NCI-H2029 (cell line): Measurements from ENCODE around the gene KLHL9.

Source experiments
- DNase-seq: peaks from one replicate; lab custom pipeline; 2025; lab: John Stamatoyannopoulos, UW

The KLHL9 gene

DNA sequence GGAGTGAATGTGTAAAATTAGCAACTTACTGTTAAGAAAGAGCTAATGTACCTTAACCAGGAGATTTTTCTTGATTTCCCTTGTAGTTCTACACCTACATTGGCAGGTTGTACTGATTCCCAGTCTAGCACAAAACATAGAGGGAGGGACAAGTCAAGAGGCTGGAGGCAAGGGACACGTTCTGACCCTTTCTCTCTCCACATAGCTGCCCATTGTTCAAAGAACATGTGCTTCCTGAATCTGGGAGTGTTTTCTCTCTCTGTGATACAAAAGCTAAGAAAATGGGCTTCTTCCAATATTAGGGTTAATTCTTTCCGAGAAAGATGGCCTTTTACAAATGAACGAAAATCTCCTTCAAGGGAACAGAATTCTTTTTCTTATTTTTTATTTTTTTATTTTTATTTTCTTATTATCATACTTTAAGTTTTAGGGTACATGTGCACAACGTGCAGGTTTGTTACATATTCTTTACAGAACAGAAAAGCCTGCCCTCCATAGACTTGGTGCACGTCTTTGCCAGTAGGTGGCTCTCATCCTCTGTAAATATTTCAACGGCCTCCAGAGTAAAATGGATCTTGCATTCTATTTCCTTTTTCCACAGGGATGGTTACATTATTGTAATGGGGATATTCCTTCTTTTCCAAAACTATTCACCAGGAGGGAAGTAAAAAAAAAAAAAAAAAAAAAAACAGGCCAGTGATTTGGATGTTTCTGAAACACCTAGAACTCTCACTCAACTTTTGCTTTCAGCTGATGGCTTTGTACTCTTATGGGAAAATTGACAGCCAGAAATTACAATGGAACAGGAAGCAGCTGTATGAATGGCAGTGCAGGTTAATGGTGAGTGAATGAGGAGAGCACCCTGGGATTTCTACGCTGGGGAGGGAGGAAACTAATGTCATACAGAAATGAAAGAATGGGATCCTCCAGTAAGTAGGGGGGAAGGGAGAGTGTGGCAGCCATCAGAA, 17.0 kb downstream of the KLHL9 start:
- peak; percentile 25 for DNase-seq

DNA sequence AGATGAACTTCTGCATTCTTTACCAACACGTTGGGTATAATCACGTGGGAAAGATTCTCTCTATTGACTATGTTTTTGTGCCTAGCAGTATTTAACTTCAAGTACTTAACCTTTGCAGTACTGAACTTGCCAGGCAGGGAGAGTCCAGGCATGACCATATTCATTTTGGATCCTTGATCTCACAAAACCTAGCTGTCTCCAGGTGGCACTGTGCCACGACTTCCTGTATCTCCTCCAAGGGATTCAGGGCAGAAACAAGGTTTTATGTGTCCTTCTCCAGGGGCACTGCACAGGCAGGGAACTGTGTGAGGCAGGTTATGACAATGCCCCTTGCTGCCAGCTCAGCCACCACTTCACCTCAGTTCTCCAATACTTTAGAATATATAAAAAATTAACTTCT, 18.3 kb downstream of the KLHL9 start:
- DNase-seq, result no peak

DNA sequence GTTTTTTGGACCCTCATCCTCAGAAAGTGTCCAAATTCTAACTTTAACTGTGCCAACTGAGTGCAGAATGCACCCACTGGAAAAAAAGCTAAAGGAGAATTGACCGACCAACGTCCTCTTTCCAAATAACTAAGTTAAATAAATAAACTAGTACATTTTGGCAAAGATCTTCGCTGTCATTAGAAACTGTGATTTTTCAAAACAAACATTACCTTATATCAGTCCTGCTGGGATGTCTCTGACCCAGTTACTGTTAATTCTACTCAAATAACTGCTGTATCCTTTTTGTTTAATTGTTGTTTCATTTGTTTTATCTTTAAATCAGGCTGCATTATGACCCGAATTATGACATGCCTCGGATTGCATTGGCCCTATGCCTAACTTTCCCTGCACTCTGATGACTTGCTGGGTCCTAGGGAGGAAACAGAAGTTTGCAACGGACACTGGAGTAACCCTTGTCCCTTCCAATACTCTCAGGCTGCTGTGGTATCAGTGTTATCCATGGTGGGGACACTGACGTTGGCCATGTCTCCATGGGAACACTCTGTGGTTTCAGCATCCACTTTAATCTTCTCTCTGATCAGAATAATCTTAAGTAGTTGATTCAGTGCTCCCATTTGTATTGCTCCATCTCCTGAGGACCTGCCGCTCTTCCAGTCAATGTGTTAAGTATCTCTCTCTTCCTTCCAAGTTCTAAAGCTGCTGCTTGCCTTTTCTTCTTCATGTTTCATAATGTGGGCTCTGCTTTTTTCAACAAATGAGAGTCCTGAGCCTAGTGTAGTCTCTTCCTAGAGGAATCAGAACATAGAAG, 19.0 kb downstream of the KLHL9 start:
- no peak for DNase-seq

DNA sequence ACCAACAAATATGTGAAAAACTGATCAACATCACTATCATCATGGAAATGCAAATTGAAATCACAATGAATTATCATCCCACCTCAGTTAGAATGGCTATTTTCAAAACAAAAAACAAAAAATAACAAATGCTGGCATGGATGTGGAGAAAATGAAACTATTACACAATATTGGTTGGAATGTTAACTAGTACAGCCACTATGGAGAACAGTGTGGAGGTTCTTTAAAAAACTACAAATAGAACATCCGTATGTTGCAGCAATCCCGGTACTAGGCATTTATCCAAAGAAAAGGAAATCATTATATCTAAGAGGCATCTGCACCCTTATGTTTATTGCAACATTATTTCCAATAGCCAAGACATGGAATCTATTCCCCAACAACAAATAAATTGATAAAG, 21.1 kb downstream of the KLHL9 start:
- no peak for DNase-seq

DNA sequence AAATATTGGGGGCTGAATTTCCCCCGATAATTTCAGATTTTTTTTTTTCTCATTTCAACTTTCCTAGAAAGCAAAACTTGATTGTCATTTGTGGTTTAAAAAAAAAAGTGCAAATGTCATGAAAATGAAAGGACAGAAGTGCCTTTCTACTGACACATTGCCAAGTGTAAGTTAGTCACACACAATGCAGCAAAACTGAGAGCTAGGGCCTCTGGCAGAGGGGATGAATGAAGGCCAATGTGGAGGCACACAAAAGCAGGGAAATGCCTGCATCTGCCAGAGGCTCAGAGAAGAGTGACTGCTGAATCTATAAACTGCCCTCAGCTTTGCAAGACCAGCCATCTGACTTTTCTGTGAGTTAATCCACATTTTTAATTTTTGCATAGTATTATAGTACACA, 23.3 kb downstream of the KLHL9 start:
- no peak for DNase-seq

DNA sequence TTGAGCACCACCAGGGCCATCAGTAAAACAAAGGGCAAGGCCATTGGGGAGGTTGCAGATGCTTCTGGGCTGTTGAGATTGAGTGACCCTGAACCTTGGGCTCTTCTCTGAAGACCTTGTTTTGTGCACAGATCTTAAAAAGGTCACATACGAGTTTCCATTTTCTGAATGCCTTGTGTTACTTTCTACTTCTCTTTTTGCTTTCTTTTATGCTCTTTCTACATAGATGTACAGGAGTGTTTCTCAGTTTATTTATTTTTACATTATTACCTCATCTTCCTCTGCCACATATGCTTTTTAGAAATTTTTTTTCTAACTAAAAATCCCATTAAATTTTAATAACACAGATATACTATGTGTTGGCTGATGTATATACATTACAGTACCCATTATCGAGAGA, 30.0 kb downstream of the KLHL9 start, which contains the start of gene IFNA5:
Gene IFNA5, minus strand, starts transcription at position 101 of the 400 bp plus-strand sequence. Its CDS starts 57 bp downstream, at position 44.
- no peak for DNase-seq

DNA sequence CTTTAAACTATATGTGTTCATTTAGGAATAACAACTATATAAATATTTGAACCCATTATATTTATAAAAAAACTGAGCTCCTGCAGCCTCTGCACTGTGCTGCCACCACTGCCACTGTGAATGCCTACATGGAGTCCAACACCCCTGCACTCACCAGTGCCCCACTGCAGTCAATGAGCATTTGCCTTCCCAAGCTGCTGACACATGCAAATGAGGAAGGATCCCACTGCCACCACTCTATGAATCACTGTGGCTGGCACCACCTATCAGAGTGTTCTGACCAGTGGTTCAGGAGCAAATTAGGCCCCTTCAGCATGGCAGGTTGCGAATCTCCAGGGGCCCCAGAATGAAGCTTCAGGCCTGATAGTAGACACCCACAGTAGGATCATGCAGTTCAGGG, 39.2 kb downstream of the KLHL9 start:
- DNase-seq, result no peak

DNA sequence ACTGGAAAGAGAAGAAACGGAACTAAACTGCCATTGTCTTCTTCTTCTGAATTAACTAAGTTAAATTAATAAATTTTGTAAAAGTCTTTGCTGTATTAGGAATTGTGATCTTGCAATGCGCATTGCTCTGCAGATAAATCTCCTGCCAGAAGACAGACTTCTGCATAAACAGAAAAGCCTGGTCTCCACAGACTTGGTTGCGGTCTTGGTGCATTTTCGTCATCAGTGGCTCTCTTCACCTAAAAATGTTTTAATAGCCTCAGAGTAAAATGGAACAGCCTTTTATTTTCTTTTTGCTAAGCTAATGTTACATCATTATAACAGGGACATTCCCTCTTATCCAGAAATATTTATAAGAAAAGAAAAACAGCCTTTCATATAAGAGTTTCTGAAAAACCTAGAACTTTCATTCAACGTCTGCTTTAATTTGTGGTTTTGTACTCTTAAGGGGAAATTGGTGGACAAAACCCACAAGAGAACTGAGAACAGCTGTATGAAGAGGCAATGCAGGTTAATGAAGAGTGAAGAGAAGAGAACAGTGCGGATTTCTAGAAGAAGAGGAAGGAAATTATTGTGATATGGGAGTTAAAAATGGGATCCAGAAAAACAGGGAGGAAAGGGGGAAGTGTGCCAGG, 40.2 kb downstream of the KLHL9 start:
- no peak for DNase-seq

DNA sequence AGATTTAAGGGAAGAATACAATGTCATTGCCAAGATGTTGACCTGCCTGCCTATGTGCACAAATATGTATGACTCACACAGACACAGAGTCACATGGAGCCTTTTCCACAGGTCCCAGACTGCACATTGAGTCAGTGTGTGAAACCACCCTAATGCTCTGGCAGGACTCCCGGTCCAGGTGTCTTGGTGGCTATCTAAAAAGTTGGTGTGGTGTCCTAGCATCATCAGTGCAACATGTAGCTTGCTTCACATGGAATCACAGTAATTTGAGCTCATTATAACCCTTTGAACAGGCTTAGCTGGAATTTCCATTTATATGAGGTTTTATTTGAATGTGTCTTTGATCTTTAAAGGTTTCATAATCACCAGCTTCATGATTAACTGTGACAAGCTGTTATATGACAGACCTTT, 40.8 kb downstream of the KLHL9 start:
- DNase-seq, result no peak

DNA sequence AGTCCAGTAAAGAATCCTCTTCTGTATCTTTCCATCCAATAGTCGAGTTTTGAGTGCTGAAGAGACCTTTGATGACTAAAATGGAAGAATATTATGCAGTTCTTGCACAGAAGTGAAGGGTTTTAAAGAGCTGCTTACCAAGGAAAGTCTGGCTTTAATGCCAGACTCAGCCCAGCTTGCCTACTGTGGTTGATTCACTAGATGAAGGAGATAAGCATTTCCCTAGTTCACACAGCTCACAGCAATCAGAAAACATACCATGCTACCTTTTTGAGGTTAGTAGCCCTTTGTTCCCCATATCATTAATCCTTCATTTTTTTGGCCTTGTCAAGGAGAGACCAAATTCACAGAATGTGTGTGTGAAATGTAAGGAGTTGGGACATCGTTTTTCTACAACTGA, 45.4 kb downstream of the KLHL9 start:
- DNase-seq, result no peak

DNA sequence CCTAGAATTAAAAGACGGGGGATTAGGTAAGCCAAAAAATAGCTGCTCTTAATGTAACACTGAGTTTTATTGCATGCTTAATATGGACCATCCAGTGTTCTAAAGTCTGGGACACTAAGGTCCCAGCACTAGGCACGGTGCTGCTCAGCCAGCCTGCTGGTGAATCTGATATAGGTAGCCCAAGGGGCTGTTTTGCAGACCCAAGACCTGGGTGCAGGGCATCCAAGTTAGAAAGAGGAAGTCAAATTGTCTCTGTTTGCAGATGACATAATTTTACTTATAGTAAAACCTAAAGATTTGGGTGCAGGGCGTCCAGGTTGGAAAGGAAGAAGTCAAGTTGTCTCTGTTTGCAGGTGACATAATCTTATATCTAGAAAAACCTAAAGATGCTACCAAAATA, 47.9 kb downstream of the KLHL9 start:
- no peak for DNase-seq

DNA sequence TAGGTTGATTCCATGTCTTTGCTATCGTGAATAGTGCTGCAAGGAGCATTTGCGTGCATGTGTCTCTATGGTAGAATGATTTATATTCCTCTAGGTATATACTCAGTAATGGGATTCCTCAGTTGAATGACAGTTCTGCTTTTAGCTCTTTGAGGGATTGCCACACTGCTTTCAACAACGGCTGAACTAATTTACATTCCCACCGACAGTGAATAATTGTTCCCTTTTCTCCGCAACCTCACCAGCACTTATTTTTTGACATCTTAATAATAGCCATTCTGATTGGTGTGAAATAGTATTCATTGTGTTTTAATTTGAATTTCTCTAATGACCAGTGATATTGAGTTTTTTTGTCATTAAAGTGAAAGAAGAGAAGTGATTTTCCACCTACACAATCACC, 48.5 kb downstream of the KLHL9 start:
- DNase-seq, result no peak

DNA sequence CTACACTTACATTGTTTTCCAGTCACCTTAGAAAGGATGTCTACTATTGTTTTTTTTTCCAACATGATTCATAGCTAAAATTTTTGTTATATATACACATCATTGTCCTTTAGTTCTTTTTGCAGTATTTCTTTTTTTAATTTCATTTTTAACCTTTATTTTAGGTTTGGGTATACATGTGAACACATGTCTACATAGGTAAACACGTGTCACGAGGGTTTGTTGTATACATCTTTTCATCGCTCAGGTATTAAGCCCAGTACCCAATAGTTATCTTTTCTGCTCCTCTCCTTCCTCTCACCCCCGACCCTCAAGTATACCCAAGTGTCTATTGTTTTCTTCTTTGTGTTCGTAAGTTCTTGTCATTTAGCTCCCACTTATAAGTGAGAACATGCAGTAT, 49.1 kb downstream of the KLHL9 start:
- DNase-seq, result no peak

DNA sequence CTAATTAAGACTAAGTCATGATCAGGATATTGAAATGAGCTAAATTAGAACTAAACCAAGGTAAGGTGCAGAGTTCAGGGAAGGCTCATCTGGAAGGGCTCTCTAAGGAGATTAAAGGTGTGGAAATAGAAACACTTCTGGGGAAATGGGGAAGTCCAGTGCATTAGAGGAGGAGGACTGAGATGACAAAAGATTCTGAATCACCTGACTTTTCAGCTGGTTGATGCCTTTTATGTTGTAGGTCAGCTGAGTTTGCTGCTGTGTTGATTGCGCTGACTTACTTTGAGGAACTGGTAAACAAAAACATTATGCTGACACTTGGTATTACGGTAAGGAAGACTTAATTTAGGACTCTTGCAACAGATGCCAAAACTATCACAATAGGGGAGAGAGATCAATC, 53.9 kb downstream of the KLHL9 start:
- DNase-seq, result no peak
